ENCODE results near the gene CD79B. TPM values are rescaled to one million over a fixed set of nuclear protein-coding genes. Genes with fewer than 3 reads are reported as not detected.
A peak's percentile ranks its signal among the peaks of the same experiment; 100 is the strongest.

The CD79B gene
- total RNA-seq, 2 donors from 2014 or later = 0.35 to 0.44 TPM

- Histone ChIP-seq H3K27me3 (ENCODE audit: control insufficient read depth, insufficient read depth, low read length, poor library complexity, severe bottlenecking) (peaks cover 15% of the 10 kb centered on the region), H3K36me3 (ENCODE audit: control insufficient read depth, insufficient read depth, low read length) (no peaks in the 10 kb centered on the region), H3K9ac (ENCODE audit: extremely low read depth, low read length, poor library complexity, severe bottlenecking) (no peak overlapping the region), H3K9me3 (ENCODE audit: control insufficient read depth, low read length) (no peaks in the 10 kb centered on the region), H3K4me1 (ENCODE audit: control insufficient read depth, insufficient read depth, low read length) (no peaks in the 10 kb centered on the region), H3K27ac (ENCODE audit: low read depth, low read length) (no peak overlapping the region), H3K4me3 (ENCODE audit: low read length) (no peak overlapping the region)
- 87 to 90% methylated on average over 11 of the region's 11 CpGs for WGBS, 2 experiments (ENCODE audit: insufficient coverage in 1 of 2, insufficient read length in 1 of 2)
- no peak overlapping the region for H3K4me3 Mint-ChIP-seq
- H3K36me3 Mint-ChIP-seq (ENCODE audit: low read depth) = peaks cover 1% of the 10 kb centered on the region
- no peak for DNase-seq
- peaks cover 6% of the 10 kb centered on the region for H3K4me1 Mint-ChIP-seq
- TF ChIP-seq CTCF (conservative IDR thresholded peaks at IDR 0.05) = peak; percentile 19
- H3K27me3 Mint-ChIP-seq (ENCODE audit: insufficient read depth) = peaks cover 20% of the 10 kb centered on the region
- H3K27ac Mint-ChIP-seq = no peak overlapping the region
- H3K9me3 Mint-ChIP-seq = no peaks in the 10 kb centered on the region
Measured at GRCh38 chr17:63955232-63955631, 23.1 kb upstream of the CD79B start.

- Mint-ChIP-seq H3K27me3 (ENCODE audit: insufficient read depth) (peaks cover 14% of the 10 kb centered on the region), H3K4me3 (no peak overlapping the region), H3K27ac (no peak overlapping the region), H3K36me3 (ENCODE audit: low read depth) (peaks cover 1% of the 10 kb centered on the region), H3K9me3 (no peaks in the 10 kb centered on the region), H3K4me1 (peaks cover 3% of the 10 kb centered on the region)
- Histone ChIP-seq H3K9me3 (ENCODE audit: control insufficient read depth, low read length) (no peaks in the 10 kb centered on the region), H3K36me3 (ENCODE audit: control insufficient read depth, insufficient read depth, low read length) (no peaks in the 10 kb centered on the region), H3K27me3 (ENCODE audit: control insufficient read depth, insufficient read depth, low read length, poor library complexity, severe bottlenecking) (peaks cover 8% of the 10 kb centered on the region), H3K27ac (ENCODE audit: low read depth, low read length) (no peak overlapping the region), H3K4me3 (ENCODE audit: low read length) (no peak overlapping the region), H3K4me1 (ENCODE audit: control insufficient read depth, insufficient read depth, low read length) (no peaks in the 10 kb centered on the region), H3K9ac (ENCODE audit: extremely low read depth, low read length, poor library complexity, severe bottlenecking) (no peak overlapping the region)
- WGBS, 2 experiments (ENCODE audit: insufficient coverage in 1 of 2, insufficient read length in 1 of 2) = 84% methylated on average over 3 to 10 of the region's 11 CpGs
- no peak for TF ChIP-seq CTCF (conservative IDR thresholded peaks at IDR 0.05)
- DNase-seq = no peak
Measured at GRCh38 chr17:63954402-63955063, 22.4 kb upstream of the CD79B start.

GRCh38 chr17:63950940-63951907 lies 19.1 kb upstream of the CD79B start:
- H3K36me3 ChIP-seq (ENCODE audit: control insufficient read depth, insufficient read depth, low read length) = no peaks in the 10 kb centered on the region
- no peaks in the 10 kb centered on the region for H3K9me3 Mint-ChIP-seq
- no peaks in the 10 kb centered on the region for H3K9me3 ChIP-seq (ENCODE audit: control insufficient read depth, low read length)
- WGBS, 2 experiments (ENCODE audit: insufficient coverage in 1 of 2, insufficient read length in 1 of 2) = 89 to 91% methylated on average over 14 to 29 of the region's 29 CpGs
- no peaks in the 10 kb centered on the region for H3K27me3 Mint-ChIP-seq (ENCODE audit: insufficient read depth)
- no peaks in the 10 kb centered on the region for H3K36me3 Mint-ChIP-seq (ENCODE audit: low read depth)
- no peak overlapping the region for H3K27ac ChIP-seq (ENCODE audit: low read depth, low read length)
- H3K27ac Mint-ChIP-seq = no peak overlapping the region
- no peak overlapping the region for H3K9ac ChIP-seq (ENCODE audit: extremely low read depth, low read length, poor library complexity, severe bottlenecking)
- H3K4me1 Mint-ChIP-seq = peaks cover 3% of the 10 kb centered on the region
- H3K4me1 ChIP-seq (ENCODE audit: control insufficient read depth, insufficient read depth, low read length) = no peaks in the 10 kb centered on the region
- H3K4me3 Mint-ChIP-seq = no peak overlapping the region
- peak; percentile 95 for DNase-seq
- TF ChIP-seq CTCF (conservative IDR thresholded peaks at IDR 0.05) = peak; percentile 82
- no peaks in the 10 kb centered on the region for H3K27me3 ChIP-seq (ENCODE audit: control insufficient read depth, insufficient read depth, low read length, poor library complexity, severe bottlenecking)
- no peak overlapping the region for H3K4me3 ChIP-seq (ENCODE audit: low read length)
